ENCODE measurements around the gene KCNQ4.

The KCNQ4 gene

DNA sequence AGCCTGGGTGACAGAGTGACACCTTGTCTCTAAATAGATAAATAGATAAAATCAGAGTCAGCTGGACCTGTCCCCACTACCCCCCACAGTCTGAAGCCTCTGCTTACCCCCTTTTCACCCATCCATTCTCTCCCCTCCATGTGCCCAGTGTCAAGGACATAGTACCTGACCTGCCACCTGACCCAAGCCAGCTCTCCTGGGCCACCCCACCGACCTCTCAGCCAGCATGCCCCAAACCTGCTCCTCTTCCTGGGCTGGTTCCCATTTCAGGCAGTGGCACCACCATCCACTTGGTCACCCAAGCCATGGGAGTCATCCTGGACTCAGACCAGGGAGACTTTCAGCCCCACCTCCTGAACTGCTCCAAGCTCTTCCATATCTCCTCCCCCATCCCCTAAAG lies 50.4 kb downstream of the KCNQ4 start:
- no peak overlapping the region for H3K9ac ChIP-seq (ENCODE audit: insufficient read length, low read depth)
- no peak for DNase-seq (ENCODE audit: low read depth, low spot score)
- no peak for TF ChIP-seq SUZ12 (IDR thresholded peaks at IDR 0.05; ENCODE audit: extremely low read depth, insufficient read depth, insufficient read length)
- no peak for TF ChIP-seq YY1 (IDR thresholded peaks at IDR 0.05; ENCODE audit: insufficient read depth, insufficient read length)
- TF ChIP-seq ZNF274 (IDR thresholded peaks at IDR 0.05; ENCODE audit: low read depth, low read length) = no peak
- no peaks in the 10 kb centered on the region for H3K27me3 ChIP-seq (ENCODE audit: insufficient read depth, insufficient read length)
- no peaks in the 10 kb centered on the region for H3K36me3 ChIP-seq (ENCODE audit: insufficient read depth, insufficient read length, low read length)
- no peak overlapping the region for H3K4me3 ChIP-seq (ENCODE audit: insufficient read length, low read depth)
- peaks cover 24% of the 10 kb centered on the region for H3K4me1 ChIP-seq (ENCODE audit: insufficient read depth, insufficient read length)
- no peaks in the 10 kb centered on the region for H3K9me3 ChIP-seq (ENCODE audit: insufficient read depth, low read length)

DNA sequence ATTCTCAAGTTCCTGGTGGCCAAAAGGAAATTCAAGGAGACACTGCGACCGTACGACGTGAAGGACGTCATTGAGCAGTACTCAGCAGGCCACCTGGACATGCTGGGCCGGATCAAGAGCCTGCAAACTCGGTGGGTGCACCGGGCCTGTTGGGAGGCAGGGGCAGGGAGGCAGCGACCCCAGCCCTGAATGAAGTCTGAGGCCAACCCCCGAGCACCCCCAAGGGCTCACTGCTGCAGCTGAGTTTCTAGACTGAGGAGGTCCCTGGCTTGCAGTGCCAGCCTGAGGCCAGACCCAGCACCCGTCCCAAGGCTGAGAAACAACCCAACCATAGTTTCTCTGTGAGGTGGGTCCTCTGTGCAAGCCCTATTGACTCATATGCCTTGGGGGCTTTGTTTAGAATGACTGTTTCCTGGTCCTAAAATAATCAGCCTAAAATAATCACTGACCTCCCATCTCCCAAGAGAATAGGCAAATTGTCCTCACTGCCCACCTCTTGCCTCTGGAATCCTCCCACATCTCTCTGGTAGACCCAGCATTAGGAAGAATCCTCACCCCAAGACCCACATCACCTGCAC lies 51.5 kb downstream of the KCNQ4 start:
- H3K4me1 ChIP-seq (ENCODE audit: insufficient read depth, insufficient read length) = peaks cover 28% of the 10 kb centered on the region
- no peaks in the 10 kb centered on the region for H3K9me3 ChIP-seq (ENCODE audit: insufficient read depth, low read length)
- no peaks in the 10 kb centered on the region for H3K27me3 ChIP-seq (ENCODE audit: insufficient read depth, insufficient read length)
- TF ChIP-seq SUZ12 (IDR thresholded peaks at IDR 0.05; ENCODE audit: extremely low read depth, insufficient read depth, insufficient read length) (no peak), YY1 (IDR thresholded peaks at IDR 0.05; ENCODE audit: insufficient read depth, insufficient read length) (no peak), ZNF274 (IDR thresholded peaks at IDR 0.05; ENCODE audit: low read depth, low read length) (no peak)
- H3K4me3 ChIP-seq (ENCODE audit: insufficient read length, low read depth) = no peak overlapping the region
- DNase-seq (ENCODE audit: low read depth, low spot score) = no peak
- H3K36me3 ChIP-seq (ENCODE audit: insufficient read depth, insufficient read length, low read length) = no peaks in the 10 kb centered on the region
- no peak overlapping the region for H3K9ac ChIP-seq (ENCODE audit: insufficient read length, low read depth)

DNA sequence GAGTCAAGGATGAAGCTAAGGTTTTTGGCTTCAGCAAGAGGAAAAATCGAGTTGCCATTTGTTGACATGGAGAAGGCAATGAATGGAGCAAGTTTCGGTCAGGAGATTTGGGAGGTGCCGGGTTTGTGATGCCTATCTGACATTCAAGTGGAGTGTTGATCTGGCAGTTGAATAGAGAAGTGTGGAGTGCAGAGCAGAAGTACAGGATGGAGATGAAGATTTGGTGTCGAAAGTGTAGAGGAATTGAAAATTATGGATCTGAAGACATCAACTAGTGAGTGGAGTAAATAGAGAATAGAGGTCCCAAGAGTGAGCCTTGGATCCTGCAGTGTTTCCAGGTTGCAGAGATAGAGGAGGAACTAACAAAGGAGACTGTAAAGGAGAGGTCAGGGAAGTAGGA lies 52.7 kb downstream of the KCNQ4 start:
- Histone ChIP-seq H3K9me3 (ENCODE audit: insufficient read depth, low read length) (no peaks in the 10 kb centered on the region), H3K36me3 (ENCODE audit: insufficient read depth, insufficient read length, low read length) (no peaks in the 10 kb centered on the region), H3K4me3 (ENCODE audit: insufficient read length, low read depth) (no peak overlapping the region), H3K4me1 (ENCODE audit: insufficient read depth, insufficient read length) (peaks cover 28% of the 10 kb centered on the region), H3K9ac (ENCODE audit: insufficient read length, low read depth) (no peak overlapping the region), H3K27me3 (ENCODE audit: insufficient read depth, insufficient read length) (no peaks in the 10 kb centered on the region)
- no peak for DNase-seq (ENCODE audit: low read depth, low spot score)
- TF ChIP-seq SUZ12 (IDR thresholded peaks at IDR 0.05; ENCODE audit: extremely low read depth, insufficient read depth, insufficient read length) (no peak), ZNF274 (IDR thresholded peaks at IDR 0.05; ENCODE audit: low read depth, low read length) (no peak), YY1 (IDR thresholded peaks at IDR 0.05; ENCODE audit: insufficient read depth, insufficient read length) (no peak)

DNA sequence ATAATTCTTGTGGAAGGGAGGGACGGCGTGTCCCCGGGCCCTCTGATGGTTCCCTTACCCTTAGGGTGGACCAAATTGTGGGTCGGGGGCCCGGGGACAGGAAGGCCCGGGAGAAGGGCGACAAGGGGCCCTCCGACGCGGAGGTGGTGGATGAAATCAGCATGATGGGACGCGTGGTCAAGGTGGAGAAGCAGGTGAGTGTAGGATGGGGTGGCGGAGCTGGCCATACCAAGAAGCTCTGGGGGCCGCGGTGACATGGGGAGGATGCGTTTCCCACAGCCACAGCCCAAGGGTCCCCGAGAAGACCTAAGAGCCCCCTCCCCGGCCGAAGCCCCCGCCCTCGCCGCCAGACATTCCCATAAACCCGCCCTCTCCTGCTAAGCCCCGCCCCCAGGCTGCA lies 54.0 kb downstream of the KCNQ4 start:
- H3K27me3 ChIP-seq (ENCODE audit: insufficient read depth, insufficient read length) = no peaks in the 10 kb centered on the region
- peaks cover 27% of the 10 kb centered on the region for H3K4me1 ChIP-seq (ENCODE audit: insufficient read depth, insufficient read length)
- H3K9ac ChIP-seq (ENCODE audit: insufficient read length, low read depth) = no peak overlapping the region
- peaks cover 4% of the 10 kb centered on the region; the same call in 1 of the 2 replicates for H3K9me3 ChIP-seq (ENCODE audit: insufficient read depth, low read length)
- H3K36me3 ChIP-seq (ENCODE audit: insufficient read depth, insufficient read length, low read length) = no peaks in the 10 kb centered on the region
- no peak overlapping the region for H3K4me3 ChIP-seq (ENCODE audit: insufficient read length, low read depth)
- DNase-seq (ENCODE audit: low read depth, low spot score) = no peak
- TF ChIP-seq ZNF274 (IDR thresholded peaks at IDR 0.05; ENCODE audit: low read depth, low read length) = no peak
- no peak for TF ChIP-seq YY1 (IDR thresholded peaks at IDR 0.05; ENCODE audit: insufficient read depth, insufficient read length)
- no peak for TF ChIP-seq SUZ12 (IDR thresholded peaks at IDR 0.05; ENCODE audit: extremely low read depth, insufficient read depth, insufficient read length)

DNA sequence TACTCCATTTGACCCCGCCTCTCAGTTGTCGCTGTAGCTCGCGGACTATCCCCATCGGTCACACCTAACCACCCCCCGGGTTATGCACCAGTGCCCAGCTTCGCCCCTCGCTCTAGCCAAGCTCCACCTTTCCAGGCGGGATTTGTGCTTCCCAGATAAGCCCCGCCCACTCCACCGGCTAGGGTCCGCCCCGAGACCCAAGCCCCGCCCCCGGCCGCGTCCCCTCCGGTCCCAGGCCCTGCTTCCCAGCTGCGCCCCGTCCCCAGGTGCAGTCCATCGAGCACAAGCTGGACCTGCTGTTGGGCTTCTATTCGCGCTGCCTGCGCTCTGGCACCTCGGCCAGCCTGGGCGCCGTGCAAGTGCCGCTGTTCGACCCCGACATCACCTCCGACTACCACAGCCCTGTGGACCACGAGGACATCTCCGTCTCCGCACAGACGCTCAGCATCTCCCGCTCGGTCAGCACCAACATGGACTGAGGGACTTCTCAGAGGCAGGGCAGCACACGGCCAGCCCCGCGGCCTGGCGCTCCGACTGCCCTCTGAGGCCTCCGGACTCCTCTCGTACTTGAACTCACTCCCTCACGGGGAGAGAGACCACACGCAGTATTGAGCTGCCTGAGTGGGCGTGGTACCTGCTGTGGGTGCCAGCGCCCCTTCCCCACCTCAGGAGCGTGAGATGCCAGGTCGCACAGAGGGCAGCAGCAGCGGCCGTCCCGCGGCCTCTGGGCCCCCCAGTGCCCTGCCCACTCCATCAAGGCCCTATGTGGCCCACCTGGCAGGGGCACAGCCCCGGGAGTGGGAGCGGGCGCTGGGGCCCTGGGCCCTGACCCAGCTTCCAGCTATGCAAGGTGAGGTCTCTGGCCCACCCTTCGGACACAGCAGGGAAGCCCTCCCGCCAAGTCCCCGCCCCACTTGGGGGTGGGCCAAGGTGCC lies 54.7 kb downstream of the KCNQ4 start:
- Histone ChIP-seq H3K4me1 (ENCODE audit: insufficient read depth, insufficient read length) (peaks cover 25% of the 10 kb centered on the region), H3K4me3 (ENCODE audit: insufficient read length, low read depth) (no peak overlapping the region), H3K27me3 (ENCODE audit: insufficient read depth, insufficient read length) (no peaks in the 10 kb centered on the region), H3K9me3 (ENCODE audit: insufficient read depth, low read length) (peaks cover 9% of the 10 kb centered on the region; the same call in 1 of the 2 replicates), H3K36me3 (ENCODE audit: insufficient read depth, insufficient read length, low read length) (no peaks in the 10 kb centered on the region), H3K9ac (ENCODE audit: insufficient read length, low read depth) (no peak overlapping the region)
- no peak for TF ChIP-seq SUZ12 (IDR thresholded peaks at IDR 0.05; ENCODE audit: extremely low read depth, insufficient read depth, insufficient read length)
- TF ChIP-seq ZNF274 (IDR thresholded peaks at IDR 0.05; ENCODE audit: low read depth, low read length) = no peak
- no peak for TF ChIP-seq YY1 (IDR thresholded peaks at IDR 0.05; ENCODE audit: insufficient read depth, insufficient read length)
- no peak for DNase-seq (ENCODE audit: low read depth, low spot score)

DNA sequence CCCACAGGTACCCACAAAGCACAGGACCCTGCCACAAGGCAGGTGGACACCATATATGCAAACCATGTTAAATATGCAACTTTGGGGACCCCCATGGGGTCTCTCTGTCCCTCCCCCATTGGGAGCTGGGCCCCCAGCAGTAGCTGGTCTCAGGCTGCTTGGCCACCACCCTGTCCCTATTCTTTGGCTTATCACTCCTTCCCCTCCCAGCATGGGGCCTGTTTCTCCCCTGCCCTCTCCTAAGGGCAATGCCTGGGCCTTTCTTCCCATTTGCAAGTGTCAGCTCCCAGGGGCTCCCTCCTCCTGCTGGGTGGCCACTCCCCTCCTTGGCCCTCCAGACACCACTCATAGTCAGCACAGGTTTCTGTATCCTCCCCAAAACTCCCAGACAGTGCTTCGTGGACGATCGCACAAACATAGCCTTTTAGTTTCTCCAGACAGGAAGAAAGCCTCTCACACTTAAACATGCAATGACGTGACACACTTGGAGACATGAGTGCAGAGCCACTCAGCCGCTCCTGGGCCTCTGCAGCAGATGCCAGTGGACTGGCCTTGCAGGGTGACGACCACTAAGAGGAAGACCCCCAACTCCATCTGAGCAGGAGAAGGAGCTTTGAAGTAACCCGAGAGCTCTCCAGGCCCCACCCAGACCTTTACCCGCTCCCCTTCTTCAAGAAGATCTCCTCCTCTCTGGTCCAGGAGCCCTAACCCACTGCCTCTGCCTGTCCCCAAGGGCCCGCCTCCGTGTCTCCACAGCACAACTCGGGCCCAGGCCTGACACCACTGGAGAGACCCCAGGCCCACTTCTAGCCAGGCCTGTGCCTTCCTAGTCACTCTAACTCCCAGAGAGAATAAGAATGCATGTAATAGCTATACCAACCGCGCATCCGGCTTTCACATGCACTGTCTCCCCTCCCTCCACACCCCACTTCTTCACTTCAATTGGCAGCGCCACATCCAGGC lies 55.7 kb downstream of the KCNQ4 start:
- H3K9ac ChIP-seq (ENCODE audit: insufficient read length, low read depth) = no peak overlapping the region

More for the DNA sequence above, 55.7 kb downstream of the KCNQ4 start:
- Histone ChIP-seq H3K4me3 (ENCODE audit: insufficient read length, low read depth) (no peak overlapping the region), H3K27me3 (ENCODE audit: insufficient read depth, insufficient read length) (no peaks in the 10 kb centered on the region), H3K36me3 (ENCODE audit: insufficient read depth, insufficient read length, low read length) (no peaks in the 10 kb centered on the region), H3K4me1 (ENCODE audit: insufficient read depth, insufficient read length) (peaks cover 25% of the 10 kb centered on the region), H3K9me3 (ENCODE audit: insufficient read depth, low read length) (peaks cover 9% of the 10 kb centered on the region; the same call in 1 of the 2 replicates)
- no peak for TF ChIP-seq SUZ12 (IDR thresholded peaks at IDR 0.05; ENCODE audit: extremely low read depth, insufficient read depth, insufficient read length)
- no peak for TF ChIP-seq ZNF274 (IDR thresholded peaks at IDR 0.05; ENCODE audit: low read depth, low read length)
- no peak for TF ChIP-seq YY1 (IDR thresholded peaks at IDR 0.05; ENCODE audit: insufficient read depth, insufficient read length)
- DNase-seq (ENCODE audit: low read depth, low spot score) = no peak

All from NT2/D1 (cell line).